Midbrain (tissue), 1 donor: ENCODE data around the gene ST3GAL4.
"Not testable (repeated sequence)": the region's sequence is repeated elsewhere in the genome, so short reads cannot be mapped to it uniquely, and the experiment has no call there.

ENCODE experiments used
- DNase-seq: peaks from one replicate; lab custom pipeline; 2025; lab: John Stamatoyannopoulos, UW

ST3GAL4 gene

DNA sequence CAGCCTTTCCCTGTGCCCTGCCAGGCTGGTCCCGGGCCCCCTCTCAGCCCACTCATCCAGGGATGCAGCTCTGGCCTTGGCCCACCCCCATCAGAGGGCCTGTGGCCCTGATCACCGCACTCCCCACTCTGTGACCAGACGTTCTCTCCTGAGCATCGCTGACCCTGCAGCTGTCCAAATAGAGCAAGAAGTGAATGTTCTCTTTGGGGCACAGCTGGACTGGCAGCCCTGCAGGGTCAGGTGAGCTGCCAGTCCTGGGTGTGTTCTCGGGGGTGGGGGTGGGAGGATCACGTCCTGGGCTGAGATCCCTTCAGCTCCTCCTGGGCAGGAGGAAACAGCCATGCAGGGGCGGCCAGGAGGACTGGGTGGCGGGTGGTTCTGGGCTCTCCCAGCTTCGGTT, 9.2 kb downstream of the ST3GAL4 start:
- DNase-seq, result not testable (repeated sequence)

DNA sequence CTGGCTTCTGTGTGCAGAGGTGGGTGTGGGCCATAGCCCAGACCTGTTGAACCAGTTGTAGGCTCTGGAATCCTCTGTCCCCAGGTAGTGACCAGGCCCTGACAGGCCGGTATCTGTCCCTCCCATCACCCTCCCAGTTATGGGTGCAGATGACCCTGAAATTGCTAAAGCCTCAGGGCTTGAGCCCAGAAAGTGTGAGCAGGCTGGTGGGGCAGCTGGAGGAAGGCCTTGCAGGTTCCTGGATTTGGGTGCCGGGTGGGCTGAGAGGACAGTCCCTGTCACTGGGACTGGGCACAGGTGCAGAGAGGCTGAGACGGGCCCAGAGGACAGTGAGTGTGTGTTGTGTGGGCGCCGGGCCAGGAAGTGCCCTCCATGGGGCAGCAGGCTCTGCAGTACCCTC, 10.0 kb downstream of the ST3GAL4 start:
- not testable (repeated sequence) for DNase-seq

DNA sequence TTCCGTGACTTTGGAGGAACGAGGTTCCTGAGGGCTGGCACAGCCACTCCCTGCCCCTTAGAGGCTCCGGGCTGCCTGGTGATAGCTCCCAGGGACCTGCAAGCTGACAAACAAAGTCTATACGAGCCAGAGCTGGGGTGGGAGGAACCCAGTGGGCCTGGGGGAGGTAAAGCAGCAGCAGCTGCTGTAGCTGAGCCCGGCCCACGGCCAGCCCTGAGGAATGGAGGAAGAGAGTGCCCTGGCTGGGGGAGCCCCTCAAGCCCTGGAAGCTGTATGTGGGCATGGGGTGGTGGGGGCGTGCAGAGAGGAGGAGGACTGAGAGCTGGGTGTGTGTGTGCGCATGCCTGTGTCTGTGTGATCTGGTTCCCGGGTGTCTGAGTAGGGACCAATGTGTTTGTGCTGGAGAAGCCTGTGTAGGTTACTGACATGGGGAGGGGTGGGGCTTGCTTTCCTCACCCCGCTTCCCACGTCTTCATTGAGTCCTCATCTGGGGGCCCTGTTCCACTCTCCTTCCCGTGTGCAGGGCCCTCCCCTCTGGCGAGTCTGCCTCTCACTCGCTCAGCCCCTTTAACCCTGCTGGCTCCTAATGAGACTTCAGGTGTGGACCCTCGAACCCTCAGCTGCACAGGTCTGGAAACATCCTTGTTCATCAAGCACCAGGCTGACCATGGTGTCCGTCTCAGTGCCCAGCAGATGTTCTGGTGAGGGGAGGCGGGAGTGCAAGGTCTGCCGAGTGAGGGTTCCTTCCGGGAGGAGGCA, 10.8 kb downstream of the ST3GAL4 start:
- no peak for DNase-seq

DNA sequence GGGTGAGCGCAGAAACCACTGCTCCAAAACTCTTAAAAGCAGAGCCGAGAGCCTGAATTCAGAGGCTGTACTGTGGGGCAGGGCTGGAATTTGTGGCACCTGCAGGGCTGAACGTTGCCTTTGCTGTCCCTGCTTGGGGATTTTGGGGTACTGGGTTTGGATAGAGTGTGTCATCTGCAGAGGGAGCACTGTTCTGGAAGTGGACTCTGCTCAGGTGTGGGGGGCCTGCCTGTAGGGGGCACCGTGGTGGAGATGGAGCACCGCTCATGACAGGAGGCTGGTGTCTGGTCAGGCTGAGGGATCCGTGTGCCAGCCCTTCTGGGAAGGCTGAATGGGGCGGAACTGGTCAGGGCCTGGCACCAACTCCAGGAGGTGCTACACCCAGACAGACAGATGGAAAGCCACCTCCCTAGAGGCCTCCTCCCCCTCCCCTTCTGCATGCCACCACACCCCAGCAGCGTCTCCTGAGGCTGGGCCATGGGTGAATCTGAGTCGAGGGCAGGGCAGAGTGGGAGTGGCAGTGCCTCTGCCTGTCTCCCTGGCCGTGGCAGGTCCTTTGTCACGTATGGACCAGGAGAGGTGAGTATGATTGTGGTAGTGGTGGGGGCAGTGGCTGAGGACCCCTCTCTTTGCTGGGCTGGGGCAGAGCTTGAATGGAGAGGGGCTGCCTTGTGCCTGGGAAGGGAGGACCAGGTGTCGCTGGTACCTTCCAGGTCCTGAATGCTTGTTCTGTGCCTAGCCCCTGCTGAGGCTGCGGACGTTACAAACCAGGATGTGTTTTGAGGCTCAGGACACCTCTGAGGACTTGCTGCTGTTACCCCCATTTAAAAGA, 11.6 kb downstream of the ST3GAL4 start:
- not testable (repeated sequence) for DNase-seq

DNA sequence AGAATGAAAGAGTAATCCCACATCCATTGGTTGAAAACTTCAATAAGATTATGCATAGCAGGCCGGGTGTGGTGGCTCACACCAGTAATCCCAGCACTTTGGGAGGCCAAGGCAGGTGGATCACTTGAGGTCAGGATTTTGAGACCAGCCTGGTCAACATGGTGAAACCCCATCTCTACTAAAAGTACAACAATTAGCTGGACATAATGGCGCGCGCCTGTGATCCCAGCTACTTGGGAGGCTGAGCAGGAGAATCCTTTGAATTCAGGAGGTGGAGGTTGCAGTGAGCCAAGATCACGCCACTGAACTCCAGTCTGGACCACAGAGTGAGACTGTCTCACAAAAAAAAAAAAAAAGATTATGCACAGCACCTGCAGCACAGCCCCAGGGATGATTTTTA, 12.3 kb downstream of the ST3GAL4 start:
- not testable (repeated sequence) for DNase-seq

DNA sequence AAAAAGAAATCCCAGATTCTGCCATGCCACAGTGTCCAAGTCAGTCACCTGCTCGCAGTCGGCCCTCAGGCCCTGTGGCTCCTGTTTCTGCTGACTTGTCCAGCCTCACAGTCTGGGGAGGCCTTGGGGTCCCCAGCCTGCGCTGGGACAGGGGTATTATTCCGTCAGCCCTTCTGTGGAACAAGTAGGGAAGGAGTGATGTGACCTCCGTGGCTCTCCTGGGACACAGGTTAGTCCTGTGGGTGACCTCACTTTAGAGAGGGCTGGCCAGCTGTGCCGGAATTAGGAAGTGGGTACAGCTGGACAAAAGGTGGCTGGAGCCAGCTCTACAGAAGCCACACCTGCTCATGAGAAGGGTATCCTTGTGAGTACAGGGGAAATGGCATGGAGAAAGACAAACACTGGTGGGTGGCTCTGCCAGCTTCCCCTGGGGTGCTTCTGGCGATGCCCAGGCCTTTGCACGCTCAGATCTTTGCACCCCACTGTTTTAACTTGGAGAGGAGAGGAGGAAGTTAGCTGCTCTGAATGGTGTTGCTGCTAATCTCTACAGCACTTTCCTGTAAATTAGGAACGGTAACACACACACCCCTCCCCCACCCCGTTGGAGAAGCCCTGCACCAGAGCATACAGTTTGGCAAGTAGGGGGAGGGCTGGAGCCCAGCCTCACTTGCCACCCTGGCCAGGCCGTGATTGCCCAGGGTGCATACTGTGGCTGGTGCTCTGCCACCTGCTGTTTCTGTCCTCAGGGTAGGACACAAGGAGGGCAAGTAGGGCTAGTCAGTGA, 13.0 kb downstream of the ST3GAL4 start:
- DNase-seq, result not testable (repeated sequence)

DNA sequence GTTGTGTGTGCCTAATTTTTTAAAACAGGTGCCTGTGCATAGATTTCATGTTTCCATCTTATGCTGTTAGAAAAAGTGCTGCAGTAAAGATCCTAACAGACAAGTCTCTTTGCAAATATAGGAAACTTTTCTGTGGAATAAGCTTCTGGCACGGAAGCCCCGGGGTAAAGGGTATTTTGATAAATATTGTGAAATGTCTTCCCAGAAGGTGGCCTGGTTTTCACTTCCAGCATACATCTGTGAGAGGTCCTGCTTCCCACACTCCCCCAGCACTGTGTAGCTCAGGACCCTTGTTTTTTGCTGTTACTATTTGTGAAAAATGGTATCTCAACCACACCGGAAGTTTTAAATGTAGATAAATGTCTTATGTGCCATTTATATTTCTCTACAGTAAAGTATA, 14.5 kb downstream of the ST3GAL4 start:
- no peak for DNase-seq

DNA sequence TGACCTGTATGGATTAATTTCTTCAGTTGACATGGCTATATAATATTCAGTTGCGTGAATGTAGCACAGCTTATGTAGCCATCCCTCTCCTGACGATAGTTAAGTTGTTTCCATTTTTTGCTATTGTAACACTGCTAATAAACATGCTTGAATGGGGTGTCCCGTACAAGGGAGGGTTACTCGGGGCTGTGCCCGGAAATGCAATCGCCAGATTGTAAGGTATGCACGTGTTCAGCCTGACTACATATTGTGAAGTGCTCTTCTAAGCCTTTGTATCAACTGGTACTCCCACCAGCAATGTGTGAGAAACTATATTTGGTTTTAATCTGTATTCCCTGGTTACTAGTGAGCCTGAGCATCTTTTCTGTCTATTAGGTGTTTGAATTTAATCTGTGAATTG, 16.1 kb downstream of the ST3GAL4 start:
- no peak for DNase-seq

DNA sequence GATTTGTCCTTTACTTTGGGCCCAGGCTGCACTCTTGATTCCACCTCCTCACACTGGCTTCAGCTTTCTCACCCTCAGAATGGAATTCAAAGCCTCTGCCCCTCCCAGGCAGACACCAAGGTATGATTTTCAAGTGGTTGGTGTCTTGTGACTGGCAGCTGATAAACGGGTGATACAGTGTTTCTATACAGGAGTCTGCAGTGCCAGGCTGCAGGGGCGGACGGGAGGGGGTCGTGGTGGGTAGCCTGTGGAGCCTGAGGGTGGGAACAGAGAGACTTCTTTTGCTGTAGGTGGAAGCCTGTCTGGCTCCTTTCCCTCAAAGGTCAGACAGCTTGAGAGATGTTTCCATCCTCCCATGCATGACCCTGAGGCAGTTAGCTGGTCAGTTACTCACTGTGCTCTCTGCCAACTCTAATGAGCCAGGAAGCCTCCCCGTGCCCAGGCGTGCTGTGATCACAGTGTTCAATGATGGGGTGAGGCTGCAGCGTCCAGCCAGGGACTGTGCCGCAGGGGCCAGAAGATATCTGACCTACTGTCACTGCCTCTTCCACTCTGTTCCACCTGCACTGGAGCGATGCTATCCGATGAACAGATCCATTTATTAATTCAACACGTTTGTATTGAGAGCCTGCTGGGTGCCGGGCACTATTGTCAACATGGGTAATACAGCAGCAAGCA, 18.0 kb downstream of the ST3GAL4 start:
- DNase-seq, result not testable (repeated sequence)

DNA sequence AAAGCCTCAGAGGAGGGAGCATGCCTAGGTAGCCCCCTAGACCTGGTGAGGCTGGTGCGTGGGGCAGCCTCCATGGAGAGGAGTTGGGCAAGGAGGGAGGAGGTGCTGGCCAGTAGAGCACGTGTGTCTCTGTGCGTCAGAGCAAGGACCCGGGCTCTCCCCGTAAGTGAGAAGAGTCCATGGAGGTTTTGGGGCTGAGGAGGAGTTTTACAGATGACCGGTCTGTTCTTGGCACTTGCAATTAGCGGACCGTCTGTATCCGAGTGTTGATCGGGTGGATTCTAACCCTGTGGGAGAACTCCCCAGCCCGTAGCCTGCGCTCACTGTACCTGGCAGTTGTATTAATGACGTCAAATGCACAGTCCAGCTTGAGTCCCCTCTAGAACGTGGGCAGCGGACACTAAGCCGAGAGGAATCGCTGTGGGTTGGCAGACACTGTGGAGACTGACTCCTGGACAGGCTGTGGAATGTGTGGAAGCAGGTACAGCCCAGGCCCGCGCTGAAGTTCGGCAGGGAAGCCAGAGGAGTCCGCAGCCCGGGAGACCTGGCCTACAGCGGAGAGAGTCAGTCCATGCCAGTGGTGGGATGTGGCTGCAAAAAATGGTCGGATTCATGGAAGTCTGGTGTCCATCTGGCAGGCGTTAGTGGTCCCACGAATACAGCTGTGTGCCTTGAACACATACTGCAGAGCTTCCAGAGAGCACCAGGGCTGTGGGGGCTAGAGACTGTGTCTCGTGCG, 19.2 kb downstream of the ST3GAL4 start:
- not testable (repeated sequence) for DNase-seq

DNA sequence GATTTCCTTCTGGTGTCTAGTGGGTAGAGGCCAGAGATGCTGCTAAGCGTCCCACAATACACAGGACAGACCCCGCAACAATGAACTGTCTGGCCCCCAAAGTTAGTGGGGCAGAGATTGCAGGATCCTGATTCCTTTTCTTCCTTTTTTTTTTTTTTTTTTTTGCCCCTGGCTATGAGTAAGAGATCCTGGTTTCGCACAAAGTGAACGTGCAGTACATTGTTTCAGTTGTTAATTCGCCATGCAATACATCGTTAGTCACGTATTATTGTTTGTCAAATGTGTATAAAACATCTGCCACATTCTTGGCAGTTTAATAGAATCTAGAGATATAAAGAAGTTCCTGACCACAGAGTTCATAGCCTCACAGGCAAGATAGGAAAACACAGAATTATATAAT, 20.2 kb downstream of the ST3GAL4 start:
- DNase-seq, result no peak

DNA sequence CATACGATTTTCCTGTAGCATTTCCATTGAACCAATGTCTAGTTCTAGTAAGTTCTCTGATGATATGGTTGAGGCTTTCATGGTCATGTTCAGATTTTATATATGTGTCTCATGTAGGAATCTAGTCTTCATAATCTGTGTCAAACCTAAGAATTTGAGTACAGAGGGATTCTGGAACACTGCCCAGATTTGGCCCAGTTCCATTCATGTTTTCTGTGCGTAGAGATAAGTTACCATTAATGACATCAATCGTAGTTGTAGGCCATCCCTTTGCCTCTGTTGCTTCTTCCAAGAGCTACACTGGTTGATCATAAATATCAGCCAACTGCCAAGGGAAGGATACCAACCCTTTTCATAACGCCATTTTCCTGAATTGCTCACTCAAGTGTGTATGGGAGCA, 23.3 kb downstream of the ST3GAL4 start:
- DNase-seq, result no peak

DNA sequence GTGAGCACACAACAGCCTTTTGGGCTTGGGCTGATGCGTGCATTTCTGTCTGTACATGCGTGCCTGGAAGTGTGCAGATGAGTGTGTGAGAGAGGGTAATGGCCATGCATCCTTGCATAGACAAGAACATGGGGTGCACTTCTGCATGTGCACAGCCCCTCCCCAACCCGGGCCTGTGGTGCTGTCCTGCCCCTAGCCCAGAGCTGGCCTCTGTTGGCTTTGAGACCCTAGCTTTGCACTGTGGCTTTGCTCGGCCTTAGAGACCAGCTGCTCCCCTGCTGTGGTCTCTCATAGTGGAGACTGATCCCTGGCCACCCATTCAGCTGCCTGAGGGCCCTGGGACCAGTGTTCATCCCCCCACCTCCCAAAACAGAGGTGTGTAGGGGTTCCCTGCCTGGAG, 25.4 kb downstream of the ST3GAL4 start:
- no peak for DNase-seq

DNA sequence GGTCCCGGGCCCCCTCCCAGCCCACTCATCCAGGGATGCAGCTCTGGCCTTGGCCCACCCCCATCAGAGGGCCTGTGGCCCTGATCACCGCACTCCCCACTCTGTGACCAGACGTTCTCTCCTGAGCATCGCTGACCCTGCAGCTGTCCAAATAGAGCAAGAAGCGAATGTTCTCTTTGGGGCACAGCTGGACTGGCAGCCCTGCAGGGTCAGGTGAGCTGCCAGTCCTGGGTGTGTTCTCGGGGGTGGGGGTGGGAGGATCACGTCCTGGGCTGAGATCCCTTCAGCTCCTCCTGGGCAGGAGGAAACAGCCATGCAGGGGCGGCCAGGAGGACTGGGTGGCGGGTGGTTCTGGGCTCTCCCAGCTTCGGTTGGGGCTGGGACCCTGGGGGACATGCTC, 26.5 kb downstream of the ST3GAL4 start:
- not testable (repeated sequence) for DNase-seq

DNA sequence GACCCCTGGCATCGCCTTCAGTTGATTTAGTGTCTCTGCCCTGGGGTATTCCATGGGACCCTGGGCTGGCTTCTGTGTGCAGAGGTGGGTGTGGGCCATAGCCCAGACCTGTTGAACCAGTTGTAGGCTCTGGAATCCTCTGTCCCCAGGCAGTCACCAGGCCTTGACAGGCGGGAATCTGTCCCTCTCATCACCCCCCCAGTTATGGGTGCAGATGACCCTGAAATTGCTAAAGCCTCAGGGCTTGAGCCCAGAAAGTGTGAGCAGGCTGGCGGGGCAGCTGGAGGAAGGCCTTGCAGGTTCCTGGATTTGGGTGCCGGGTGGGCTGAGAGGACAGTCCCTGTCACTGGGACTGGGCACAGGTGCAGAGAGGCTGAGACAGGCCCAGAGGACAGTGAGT, 27.2 kb downstream of the ST3GAL4 start:
- DNase-seq, result not testable (repeated sequence)

DNA sequence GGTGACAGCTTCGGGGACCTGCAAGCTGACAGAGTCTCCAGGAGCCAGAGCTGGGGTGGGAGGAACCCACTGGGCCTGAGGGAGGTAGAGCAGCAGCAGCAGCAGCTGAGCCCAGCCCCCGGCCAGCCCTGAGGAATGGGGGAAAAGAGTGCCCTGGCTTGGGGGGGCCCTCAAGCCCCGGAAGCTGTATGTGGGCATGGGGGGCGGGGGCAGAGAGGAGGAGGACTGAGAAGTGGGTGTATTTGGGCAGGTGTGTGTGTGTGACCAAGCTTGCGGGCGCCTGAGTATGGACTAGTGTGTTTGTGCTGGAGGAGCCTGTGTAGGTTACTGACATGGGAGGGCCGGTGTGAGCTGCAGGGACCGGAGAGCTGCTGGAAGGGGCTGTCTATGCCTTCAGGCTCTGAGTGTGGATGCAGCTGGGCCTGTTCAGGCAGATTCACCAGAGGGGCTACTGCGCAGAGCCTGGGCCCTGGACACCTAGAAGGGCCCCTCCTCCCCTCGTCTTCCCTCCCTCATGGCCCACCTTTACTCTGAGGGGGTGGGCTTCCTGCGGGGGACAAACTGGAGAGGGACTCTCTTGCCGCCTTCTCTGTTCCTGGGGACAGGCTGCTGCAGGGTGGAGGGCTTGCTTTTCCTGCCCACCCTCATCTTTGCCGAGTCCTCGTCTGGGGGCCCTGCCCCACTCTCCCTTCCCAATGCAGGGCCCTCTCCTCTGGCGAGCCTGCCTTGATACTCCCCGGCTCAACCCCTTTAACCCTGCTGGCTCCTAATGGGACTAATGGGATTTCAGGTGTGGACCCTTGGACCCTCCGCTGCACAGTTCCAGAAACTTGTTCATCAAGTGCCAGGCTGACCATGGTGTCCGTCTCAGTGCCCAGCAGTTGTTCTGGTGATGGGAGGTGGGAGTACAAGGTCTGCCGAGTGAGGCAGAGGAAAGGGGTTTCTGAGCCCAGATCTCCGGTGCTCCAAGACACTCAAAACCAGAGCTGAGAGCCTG, 28.2 kb downstream of the ST3GAL4 start:
- no peak for DNase-seq

DNA sequence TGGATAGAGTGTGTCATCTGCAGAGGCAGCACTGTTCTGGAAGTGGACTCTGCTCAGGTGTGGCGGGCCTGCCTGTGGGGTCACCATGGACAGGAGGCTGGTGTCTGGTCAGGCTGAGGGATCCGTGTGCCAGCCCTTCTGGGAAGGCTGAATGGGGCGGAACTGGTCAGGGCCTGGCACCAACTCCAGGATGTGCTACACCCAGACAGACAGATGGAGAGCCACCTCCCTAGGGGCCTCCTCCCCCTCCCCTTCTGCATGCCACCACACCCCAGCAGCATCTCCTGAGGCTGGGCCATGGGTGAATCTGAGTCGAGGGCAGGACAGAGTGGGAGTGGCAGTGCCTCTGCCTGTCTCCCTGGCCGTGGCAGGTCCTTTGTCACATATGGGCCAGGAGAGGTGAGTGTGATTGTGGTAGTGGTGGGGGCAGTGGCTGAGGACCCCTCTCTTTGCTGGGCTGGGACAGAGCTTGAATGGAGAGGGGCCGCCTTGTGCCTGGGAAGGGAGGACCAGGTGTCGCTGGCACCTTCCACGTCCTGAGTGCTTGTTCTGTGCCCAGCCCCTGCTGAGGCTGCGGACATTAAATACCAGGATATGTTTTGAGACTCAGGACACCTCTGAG, 29.1 kb downstream of the ST3GAL4 start:
- no peak for DNase-seq

DNA sequence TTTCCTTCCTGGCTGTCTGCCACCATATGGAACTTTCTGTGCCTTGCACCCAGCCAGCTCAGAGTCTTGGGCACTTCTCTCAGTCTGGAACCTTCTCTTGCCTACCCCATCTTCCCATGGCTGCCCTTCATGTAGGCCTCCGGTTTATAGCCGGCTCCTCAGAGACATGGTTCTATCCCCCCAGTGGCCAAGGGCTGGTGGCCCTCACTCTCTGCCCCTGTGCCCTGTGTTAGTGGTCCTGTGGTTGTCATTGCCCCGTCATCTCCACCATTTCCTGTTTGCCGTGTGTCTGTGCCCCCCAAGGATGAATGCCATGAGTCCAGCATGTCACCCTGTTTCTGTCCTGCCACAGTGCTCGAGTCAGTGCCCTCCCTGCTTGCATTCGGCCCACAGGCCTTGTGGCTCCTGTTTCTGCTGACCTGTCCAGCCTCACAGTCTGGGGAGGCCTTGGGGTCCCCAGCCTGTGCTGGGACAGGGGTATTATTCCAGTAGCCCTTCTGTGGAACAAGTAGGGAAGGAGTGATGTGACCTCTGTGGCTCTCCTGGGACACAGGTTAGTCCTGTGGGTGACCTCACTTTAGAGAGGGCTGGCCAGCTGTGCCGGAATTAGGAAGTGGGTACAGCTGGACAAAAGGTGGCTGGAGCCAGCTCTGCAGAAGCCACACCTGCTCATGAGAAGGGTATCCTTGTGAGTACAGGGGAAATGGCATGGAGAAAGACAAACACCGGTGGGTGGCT, 30.7 kb downstream of the ST3GAL4 start:
- DNase-seq, result no peak

DNA sequence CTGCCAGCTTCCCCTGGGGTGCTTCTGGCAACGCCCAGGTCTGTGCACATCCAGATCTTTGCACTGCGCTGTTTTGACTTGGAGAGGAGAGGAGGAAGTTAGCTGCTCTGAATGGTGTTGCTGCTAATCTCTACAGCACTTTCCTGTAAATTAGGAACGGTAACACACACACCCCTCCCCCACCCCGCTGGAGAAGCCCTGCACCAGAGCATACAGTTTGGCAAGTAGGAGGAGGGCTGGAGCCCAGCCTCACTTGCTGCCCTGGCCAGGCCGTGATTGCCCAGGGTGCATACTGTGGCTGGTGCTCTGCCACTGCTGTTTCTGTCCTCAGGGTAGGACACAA, 31.2 kb downstream of the ST3GAL4 start:
- not testable (repeated sequence) for DNase-seq
